ENCODE data around the gene RERE.

RERE gene

GRCh38 chr1:8473121-8473875, 344.1 kb downstream of the RERE start:
- peaks cover 0 to 4% of the 10 kb centered on the region in 2 experiments for H3K4me1 ChIP-seq (ENCODE audit: control insufficient read depth in 1 of 2, insufficient read depth in 2 of 2, low read length in 2 of 2)
- H3K79me2 ChIP-seq (ENCODE audit: control insufficient read depth, insufficient read depth, low read length, poor library complexity): no peaks in the 10 kb centered on the region
- no peaks in the 10 kb centered on the region for H3K9me3 ChIP-seq (ENCODE audit: insufficient read depth, low read depth, low read length)
- no peak overlapping the region for H2BK5ac ChIP-seq (ENCODE audit: low read depth, low read length, poor library complexity)
- no peak overlapping the region for H4K91ac ChIP-seq (ENCODE audit: low read depth, low read length)
- no peak for DNase-seq
- no peaks in the 10 kb centered on the region for H3K36me3 ChIP-seq (ENCODE audit: control insufficient read depth in 1 of 2, insufficient read depth in 2 of 2, low read length in 2 of 2)
- H2AFZ ChIP-seq (ENCODE audit: insufficient read depth, low read length, poor library complexity): no peak overlapping the region
- no peak overlapping the region for H4K8ac ChIP-seq (ENCODE audit: low read depth, low read length)
- H3K18ac ChIP-seq (ENCODE audit: low read length): no peak overlapping the region
- H3K4me2 ChIP-seq (ENCODE audit: low read length): no peak overlapping the region
- no peak overlapping the region for H3K27ac ChIP-seq (ENCODE audit: low read depth, low read length)
- no peaks in the 10 kb centered on the region for H3K27me3 ChIP-seq (ENCODE audit: insufficient read depth, low read length)
- no peak overlapping the region for H3K4me3 ChIP-seq (ENCODE audit: low read depth, low read length)
- H2BK12ac ChIP-seq (ENCODE audit: low read length): no peak overlapping the region
- no peak overlapping the region for H2BK120ac ChIP-seq (ENCODE audit: insufficient read depth, low read length, poor library complexity)
- no peaks in the 10 kb centered on the region for H3K79me1 ChIP-seq (ENCODE audit: low read length)
- no peak overlapping the region for H3K23ac ChIP-seq (ENCODE audit: low read length)
- H3K4ac ChIP-seq (ENCODE audit: low read depth, low read length): no peak overlapping the region
- WGBS (ENCODE audit: extremely low coverage, insufficient coverage, insufficient read length): no CpG with 5 or more reads among the region's 4 CpGs
- no peak overlapping the region for H3K14ac ChIP-seq (ENCODE audit: low read length)
- no peak overlapping the region for H2AK5ac ChIP-seq (ENCODE audit: low read length)
- no peak overlapping the region for H4K12ac ChIP-seq (ENCODE audit: low read depth, low read length)
- no peak overlapping the region for H3K9ac ChIP-seq (ENCODE audit: low read length)

- no peak for DNase-seq
- no peaks in the 10 kb centered on the region for H3K79me1 ChIP-seq (ENCODE audit: low read length)
- no peak overlapping the region for H3K4me2 ChIP-seq (ENCODE audit: low read length)
- H2BK5ac ChIP-seq (ENCODE audit: low read depth, low read length, poor library complexity): no peak overlapping the region
- H3K23ac ChIP-seq (ENCODE audit: low read length): no peak overlapping the region
- no peak overlapping the region for H4K91ac ChIP-seq (ENCODE audit: low read depth, low read length)
- no peak overlapping the region for H3K14ac ChIP-seq (ENCODE audit: low read length)
- H2BK120ac ChIP-seq (ENCODE audit: insufficient read depth, low read length, poor library complexity): no peak overlapping the region
- H3K4me1 ChIP-seq (ENCODE audit: control insufficient read depth in 1 of 2, insufficient read depth in 2 of 2, low read length in 2 of 2): peaks cover 0 to 4% of the 10 kb centered on the region in 2 experiments
- no peak overlapping the region for H3K9ac ChIP-seq (ENCODE audit: low read length)
- no peaks in the 10 kb centered on the region for H3K79me2 ChIP-seq (ENCODE audit: control insufficient read depth, insufficient read depth, low read length, poor library complexity)
- no peak overlapping the region for H3K18ac ChIP-seq (ENCODE audit: low read length)
- no peak overlapping the region for H2BK12ac ChIP-seq (ENCODE audit: low read length)
- H4K8ac ChIP-seq (ENCODE audit: low read depth, low read length): no peak overlapping the region
- no peak overlapping the region for H3K4me3 ChIP-seq (ENCODE audit: low read depth, low read length)
- no peak overlapping the region for H2AK5ac ChIP-seq (ENCODE audit: low read length)
- no peak overlapping the region for H4K12ac ChIP-seq (ENCODE audit: low read depth, low read length)
- no peaks in the 10 kb centered on the region for H3K27me3 ChIP-seq (ENCODE audit: insufficient read depth, low read length)
- no peaks in the 10 kb centered on the region for H3K36me3 ChIP-seq (ENCODE audit: control insufficient read depth in 1 of 2, insufficient read depth in 2 of 2, low read length in 2 of 2)
- no peak overlapping the region for H3K27ac ChIP-seq (ENCODE audit: low read depth, low read length)
- no peak overlapping the region for H2AFZ ChIP-seq (ENCODE audit: insufficient read depth, low read length, poor library complexity)
- H3K4ac ChIP-seq (ENCODE audit: low read depth, low read length): no peak overlapping the region
- no peaks in the 10 kb centered on the region for H3K9me3 ChIP-seq (ENCODE audit: insufficient read depth, low read depth, low read length)
- 100% methylated on average over 1 of the region's 2 CpGs for WGBS (ENCODE audit: extremely low coverage, insufficient coverage, insufficient read length)
Observed at GRCh38 chr1:8472668-8473067, 344.8 kb downstream of the RERE start.

GRCh38 chr1:8471451-8471850, 346.0 kb downstream of the RERE start:
- peak overlapping the region; percentile 30 for H4K12ac ChIP-seq (ENCODE audit: low read depth, low read length)
- H3K4me1 ChIP-seq (ENCODE audit: control insufficient read depth in 1 of 2, insufficient read depth in 2 of 2, low read length in 2 of 2): peaks cover 0 to 4% of the 10 kb centered on the region in 2 experiments
- H3K9me3 ChIP-seq (ENCODE audit: insufficient read depth, low read depth, low read length): no peaks in the 10 kb centered on the region
- no peak overlapping the region for H3K23ac ChIP-seq (ENCODE audit: low read length)
- H3K18ac ChIP-seq (ENCODE audit: low read length): no peak overlapping the region
- H2AK5ac ChIP-seq (ENCODE audit: low read length): no peak overlapping the region
- no peaks in the 10 kb centered on the region for H3K79me1 ChIP-seq (ENCODE audit: low read length)
- DNase-seq: peak; percentile 64 to 75
- no CpG with 5 or more reads among the region's 5 CpGs for WGBS (ENCODE audit: extremely low coverage, insufficient coverage, insufficient read length)
- H2AFZ ChIP-seq (ENCODE audit: insufficient read depth, low read length, poor library complexity): no peak overlapping the region
- H3K4me3 ChIP-seq (ENCODE audit: low read depth, low read length): no peak overlapping the region
- H3K4ac ChIP-seq (ENCODE audit: low read depth, low read length): no peak overlapping the region
- no peak overlapping the region for H4K91ac ChIP-seq (ENCODE audit: low read depth, low read length)
- H2BK12ac ChIP-seq (ENCODE audit: low read length): no peak overlapping the region
- H3K9ac ChIP-seq (ENCODE audit: low read length): no peak overlapping the region
- H3K27me3 ChIP-seq (ENCODE audit: insufficient read depth, low read length): no peaks in the 10 kb centered on the region
- no peak overlapping the region for H3K14ac ChIP-seq (ENCODE audit: low read length)
- H4K8ac ChIP-seq (ENCODE audit: low read depth, low read length): no peak overlapping the region
- no peak overlapping the region for H2BK5ac ChIP-seq (ENCODE audit: low read depth, low read length, poor library complexity)
- no peak overlapping the region for H3K27ac ChIP-seq (ENCODE audit: low read depth, low read length)
- H2BK120ac ChIP-seq (ENCODE audit: insufficient read depth, low read length, poor library complexity): no peak overlapping the region
- no peaks in the 10 kb centered on the region for H3K36me3 ChIP-seq (ENCODE audit: control insufficient read depth in 1 of 2, insufficient read depth in 2 of 2, low read length in 2 of 2)
- H3K4me2 ChIP-seq (ENCODE audit: low read length): no peak overlapping the region
- no peaks in the 10 kb centered on the region for H3K79me2 ChIP-seq (ENCODE audit: control insufficient read depth, insufficient read depth, low read length, poor library complexity)

GRCh38 chr1:8468751-8469150, 348.7 kb downstream of the RERE start:
- Histone ChIP-seq H3K9me3 (ENCODE audit: insufficient read depth, low read depth, low read length) (no peaks in the 10 kb centered on the region), H4K8ac (ENCODE audit: low read depth, low read length) (no peak overlapping the region), H4K12ac (ENCODE audit: low read depth, low read length) (no peak overlapping the region), H3K36me3 (ENCODE audit: control insufficient read depth in 1 of 2, insufficient read depth in 2 of 2, low read length in 2 of 2) (peaks cover 3 to 4% of the 10 kb centered on the region in 2 experiments), H3K18ac (ENCODE audit: low read length) (no peak overlapping the region), H3K14ac (ENCODE audit: low read length) (no peak overlapping the region), H3K27me3 (ENCODE audit: insufficient read depth, low read length) (no peaks in the 10 kb centered on the region), H3K27ac (ENCODE audit: low read depth, low read length) (no peak overlapping the region), H4K91ac (ENCODE audit: low read depth, low read length) (no peak overlapping the region), H3K4me2 (ENCODE audit: low read length) (no peak overlapping the region), H3K9ac (ENCODE audit: low read length) (no peak overlapping the region), H3K23ac (ENCODE audit: low read length) (no peak overlapping the region), H3K79me1 (ENCODE audit: low read length) (peaks cover 4% of the 10 kb centered on the region), H2AK5ac (ENCODE audit: low read length) (no peak overlapping the region), H3K79me2 (ENCODE audit: control insufficient read depth, insufficient read depth, low read length, poor library complexity) (no peaks in the 10 kb centered on the region), H2BK5ac (ENCODE audit: low read depth, low read length, poor library complexity) (no peak overlapping the region), H2AFZ (ENCODE audit: insufficient read depth, low read length, poor library complexity) (no peak overlapping the region), H2BK120ac (ENCODE audit: insufficient read depth, low read length, poor library complexity) (no peak overlapping the region), H3K4me1 (ENCODE audit: control insufficient read depth in 1 of 2, insufficient read depth in 2 of 2, low read length in 2 of 2) (peaks cover 13 to 16% of the 10 kb centered on the region in 2 experiments), H3K4ac (ENCODE audit: low read depth, low read length) (no peak overlapping the region), H3K4me3 (ENCODE audit: low read depth, low read length) (no peak overlapping the region), H2BK12ac (ENCODE audit: low read length) (no peak overlapping the region)
- WGBS (ENCODE audit: extremely low coverage, insufficient coverage, insufficient read length): no CpG with 5 or more reads among the region's 4 CpGs
- no peak for DNase-seq
